Fibroblast of lung (primary cell): ENCODE measurements around the gene CFAP100. TPM values are rescaled to one million over a fixed set of nuclear protein-coding genes. Genes with fewer than 3 reads are reported as not detected.

Source experiments
- DNase-seq, 2 donors: peaks; one replicate each; pipeline versions ENCODE4 v3.0.0 to v3.0.0-alpha.2; 2010; ENCODE audit warnings: low read depth in 2 of 2
- H2AFZ ChIP-seq: 2 replicates; pipeline ENCODE4 v1.5.1; 2012; ENCODE audit warnings: low read length, control low read depth, inconsistent platforms
- H3K27ac ChIP-seq: 2 replicates; pipeline ENCODE4 v1.5.1; 2011; ENCODE audit warnings: low read length, control low read depth; ENCODE audit not compliant: insufficient read depth
- H3K27me3 ChIP-seq: 2 replicates; pipeline ENCODE4 v1.5.1; 2011; ENCODE audit warnings: mild to moderate bottlenecking, low read length; ENCODE audit not compliant: control insufficient read depth, insufficient read depth
- H3K36me3 ChIP-seq: 2 replicates; pipeline ENCODE4 v1.5.1; 2011; ENCODE audit warnings: low read length; ENCODE audit not compliant: control insufficient read depth, insufficient read depth
- H3K4me1 ChIP-seq: 2 replicates; pipeline ENCODE4 v1.5.1; 2011; ENCODE audit warnings: low read length; ENCODE audit not compliant: control insufficient read depth, insufficient read depth; ENCODE audit errors: extremely low read depth
- H3K4me2 ChIP-seq: 2 replicates; pipeline ENCODE4 v1.5.1; 2011; ENCODE audit warnings: low read length, control low read depth; ENCODE audit not compliant: insufficient read depth; ENCODE audit errors: extremely low read depth
- H3K4me3 ChIP-seq, 4 experiments: fragments of 200-600 bp in 1 of 4; sonication (generic) in 1 of 4; replicated peaks in 1 of 4; 2 replicates each; pipeline ENCODE4 v1.5.1; 2011 to 2016; ENCODE audit warnings: low read length in 4 of 4, low read depth in 3 of 4, mild to moderate bottlenecking in 3 of 4, control low read depth in 2 of 4, inconsistent platforms in 1 of 4, mixed read lengths in 1 of 4; ENCODE audit not compliant: insufficient read depth in 1 of 4; ENCODE audit errors: control extremely low read depth in 1 of 4
- H3K79me2 ChIP-seq: 2 replicates; pipeline ENCODE4 v1.5.1; 2012; ENCODE audit warnings: mild to moderate bottlenecking, low read length, inconsistent platforms; ENCODE audit not compliant: control insufficient read depth, insufficient read depth
- H3K9ac ChIP-seq: 2 replicates; pipeline ENCODE4 v1.5.1; 2011; ENCODE audit warnings: mild to moderate bottlenecking, low read length, control low read depth; ENCODE audit not compliant: insufficient read depth
- H3K9me3 ChIP-seq: 2 replicates; pipeline ENCODE4 v1.5.1; 2012; ENCODE audit warnings: low read depth, low read length; ENCODE audit not compliant: control insufficient read depth, insufficient read depth
- H4K20me1 ChIP-seq: 2 replicates; pipeline ENCODE4 v1.5.1; 2011; ENCODE audit warnings: low read length; ENCODE audit not compliant: control insufficient read depth, insufficient read depth; ENCODE audit errors: extremely low read depth
- CTCF ChIP-seq, 2 donors: IDR thresholded peaks in 1 of 2; conservative IDR thresholded peaks in 1 of 2; 1 replicate in 1 of 2; 2 replicates in 1 of 2; pipeline ENCODE4 v1.5.1; 2011 to 2012; ENCODE audit warnings: low read length in 2 of 2, control low read depth in 1 of 2, inconsistent platforms in 1 of 2, low read depth in 1 of 2, mild to moderate bottlenecking in 1 of 2
- EZH2 ChIP-seq: IDR thresholded peaks from 2 replicates; pipeline ENCODE4 v1.5.1; 2012; ENCODE audit warnings: low read length, control low read depth, mild to moderate bottlenecking; ENCODE audit errors: missing control alignments
- polyA plus RNA-seq, 2 donors: library from polyadenylated mRNA; depleted of rRNA in 1 of 2; stranded (reverse) in 1 of 2; unstranded in 1 of 2; fragments of >200 nt; gene quantifications; 2 replicates each; pipeline ENCODE4 v1.2.1, GENCODE V29; 2011 to 2012; ENCODE audit warnings: missing spikeins in 1 of 2
- total RNA-seq: library from RNA; depleted of rRNA; stranded (reverse); fragments of >200 nt; gene quantifications from 2 replicates; pipeline ENCODE4 v1.2.1, GENCODE V29; 2014

The CFAP100 gene
- total and polyA plus RNA-seq, 2 donors (not counting 1 experiment from before 2014, with no cell fraction given): not detected

GRCh38 chr3:126380011-126380768, 14.5 kb upstream of the CFAP100 start:
- no peaks in the 10 kb centered on the region for H3K79me2 ChIP-seq
- H3K4me2 ChIP-seq: no peak overlapping the region
- DNase-seq: no peak
- no peaks in the 10 kb centered on the region for H3K27me3 ChIP-seq
- TF ChIP-seq EZH2 (no peak), CTCF (conservative IDR thresholded peaks at IDR 0.05 in 1 of 2, IDR thresholded peaks at IDR 0.05 in 1 of 2; ENCODE audit: low read depth in 1 of 2, low read length in 2 of 2) (no peak)
- H3K36me3 ChIP-seq: no peaks in the 10 kb centered on the region
- no peak overlapping the region for H3K4me3 ChIP-seq
- H4K20me1 ChIP-seq: no peaks in the 10 kb centered on the region
- H3K9me3 ChIP-seq: no peaks in the 10 kb centered on the region
- H3K4me1 ChIP-seq: no peaks in the 10 kb centered on the region
- H2AFZ ChIP-seq: no peak overlapping the region
- no peak overlapping the region for H3K9ac ChIP-seq
- no peak overlapping the region for H3K27ac ChIP-seq

- H3K4me1 ChIP-seq: no peaks in the 10 kb centered on the region
- TF ChIP-seq EZH2: no peak
- TF ChIP-seq CTCF (conservative IDR thresholded peaks at IDR 0.05 in 1 of 2, IDR thresholded peaks at IDR 0.05 in 1 of 2; ENCODE audit: low read depth in 1 of 2, low read length in 2 of 2): no peak
- H2AFZ ChIP-seq: no peak overlapping the region
- H3K4me2 ChIP-seq: no peak overlapping the region
- H3K27ac ChIP-seq: no peak overlapping the region
- no peaks in the 10 kb centered on the region for H3K79me2 ChIP-seq
- no peak overlapping the region for H3K9ac ChIP-seq
- H4K20me1 ChIP-seq: no peaks in the 10 kb centered on the region
- no peak overlapping the region for H3K4me3 ChIP-seq
- H3K27me3 ChIP-seq: no peaks in the 10 kb centered on the region
- no peaks in the 10 kb centered on the region for H3K36me3 ChIP-seq
- no peak for DNase-seq
- H3K9me3 ChIP-seq: no peaks in the 10 kb centered on the region
Measured at GRCh38 chr3:126381966-126382365, 12.7 kb upstream of the CFAP100 start.

GRCh38 chr3:126389112-126389793, 5.5 kb upstream of the CFAP100 start:
- TF ChIP-seq CTCF (conservative IDR thresholded peaks at IDR 0.05 in 1 of 2, IDR thresholded peaks at IDR 0.05 in 1 of 2; ENCODE audit: low read depth in 1 of 2, low read length in 2 of 2) (peak; percentile 72 to 98), EZH2 (no peak)
- H3K79me2 ChIP-seq: no peaks in the 10 kb centered on the region

More at GRCh38 chr3:126389112-126389793, 5.5 kb upstream of the CFAP100 start:
- Histone ChIP-seq H3K27ac (no peak overlapping the region), H3K36me3 (no peaks in the 10 kb centered on the region), H3K4me1 (no peaks in the 10 kb centered on the region), H4K20me1 (no peaks in the 10 kb centered on the region), H3K9ac (peak overlapping the region; percentile 60), H3K9me3 (no peaks in the 10 kb centered on the region), H2AFZ (peak overlapping the region; percentile 75), H3K4me3 (peak overlapping the region; percentile 28 to 63 (median 47)), H3K27me3 (peaks cover 12% of the 10 kb centered on the region), H3K4me2 (peak overlapping the region; percentile 83)
- peak; percentile 75 to 90 for DNase-seq
